ENCODE data around the gene ZMAT5. TPM values are rescaled to one million over a fixed set of nuclear protein-coding genes. Genes with fewer than 3 reads are reported as not detected.
A peak's percentile ranks its signal among the peaks of the same experiment; 100 is the strongest.

Gene ZMAT5
- polyA plus RNA-seq, 3 donors, result 27.1 to 79.4 (median 59.3) TPM

GRCh38 chr22:29713156-29713727 lies 53.6 kb downstream of the ZMAT5 start:
- H3K4me1 ChIP-seq (ENCODE audit: control insufficient read depth in 1 of 2, insufficient read depth in 2 of 2, low read length in 2 of 2), result no peaks in the 10 kb centered on the region
- TF ChIP-seq CTCF (IDR thresholded peaks at IDR 0.05), result no peak
- no peak overlapping the region for H3K9ac ChIP-seq (ENCODE audit: insufficient read depth, low read length, poor library complexity, severe bottlenecking)
- Mint-ChIP-seq H3K27me3 (ENCODE audit: low read depth in 3 of 3) (peaks cover 17 to 47% (median 37%) of the 10 kb centered on the region in 3 donors), H3K27ac (no peak overlapping the region), H3K36me3 (no peaks in the 10 kb centered on the region), H3K9me3 (peaks cover 0 to 2% (median 0%) of the 10 kb centered on the region in 7 donors), H3K4me3 (no peak overlapping the region), H3K4me1 (no peaks in the 10 kb centered on the region)
- no peak overlapping the region for H3K4me3 ChIP-seq (replicated peaks in 1 of 3; ENCODE audit: low read depth in 2 of 3, low read length in 3 of 3)
- H4K20me1 ChIP-seq (ENCODE audit: insufficient read depth, low read length), result no peaks in the 10 kb centered on the region
- no peak overlapping the region for H2AFZ ChIP-seq (ENCODE audit: insufficient read depth, low read depth, low read length, poor library complexity, severe bottlenecking)
- H3K27me3 ChIP-seq (ENCODE audit: control insufficient read depth in 2 of 2, insufficient read depth in 2 of 2, low read length in 2 of 2), result peaks cover 0 to 5% of the 10 kb centered on the region in 2 donors
- intact Hi-C loops (cut with micrococcal nuclease), result no loop called here
- no peak overlapping the region for H3K4me2 ChIP-seq (replicated peaks; ENCODE audit: extremely low read depth, low read length, poor library complexity, severe bottlenecking)
- H3K79me2 ChIP-seq (ENCODE audit: insufficient read depth, low read length), result no peaks in the 10 kb centered on the region
- 67% methylated on average over 7 of the region's 8 CpGs for WGBS (ENCODE audit: insufficient coverage)
- no peaks in the 10 kb centered on the region for H3K36me3 ChIP-seq (replicated peaks in 1 of 2; ENCODE audit: control insufficient read depth in 1 of 2, insufficient read depth in 2 of 2, low read length in 2 of 2)
- no peak for DNase-seq
- no peak overlapping the region for H3K27ac ChIP-seq (ENCODE audit: low read depth in 1 of 2, low read length in 2 of 2)
- no peaks in the 10 kb centered on the region for H3K9me3 ChIP-seq (replicated peaks in 1 of 2; ENCODE audit: control insufficient read depth in 1 of 2, insufficient read depth in 1 of 2, low read length in 2 of 2)

GRCh38 chr22:29712119-29712518 lies 54.7 kb downstream of the ZMAT5 start:
- no peak overlapping the region for H3K9ac ChIP-seq (ENCODE audit: insufficient read depth, low read length, poor library complexity, severe bottlenecking)
- H3K36me3 ChIP-seq (replicated peaks in 1 of 2; ENCODE audit: control insufficient read depth in 1 of 2, insufficient read depth in 2 of 2, low read length in 2 of 2), result no peaks in the 10 kb centered on the region
- H3K4me1 ChIP-seq (ENCODE audit: control insufficient read depth in 1 of 2, insufficient read depth in 2 of 2, low read length in 2 of 2), result no peaks in the 10 kb centered on the region
- H3K9me3 ChIP-seq (replicated peaks in 1 of 2; ENCODE audit: control insufficient read depth in 1 of 2, insufficient read depth in 1 of 2, low read length in 2 of 2), result no peaks in the 10 kb centered on the region
- no peaks in the 10 kb centered on the region for H4K20me1 ChIP-seq (ENCODE audit: insufficient read depth, low read length)
- no peaks in the 10 kb centered on the region for H3K36me3 Mint-ChIP-seq
- no peaks in the 10 kb centered on the region for H3K27me3 ChIP-seq (ENCODE audit: control insufficient read depth in 2 of 2, insufficient read depth in 2 of 2, low read length in 2 of 2)
- DNase-seq, result no peak
- H3K4me3 Mint-ChIP-seq, result no peak overlapping the region
- no peak overlapping the region for H3K4me3 ChIP-seq (replicated peaks in 1 of 3; ENCODE audit: low read depth in 2 of 3, low read length in 3 of 3)
- WGBS (ENCODE audit: insufficient coverage), result 94% methylated on average over 2 of the region's 2 CpGs
- H3K27ac Mint-ChIP-seq, result peak overlapping the region in 2 of 7 donors; percentile 36 to 63
- no peaks in the 10 kb centered on the region for H3K79me2 ChIP-seq (ENCODE audit: insufficient read depth, low read length)
- H3K27me3 Mint-ChIP-seq (ENCODE audit: low read depth in 3 of 3), result peaks cover 11 to 40% (median 27%) of the 10 kb centered on the region in 3 donors
- no peak overlapping the region for H2AFZ ChIP-seq (ENCODE audit: insufficient read depth, low read depth, low read length, poor library complexity, severe bottlenecking)
- no peaks in the 10 kb centered on the region for H3K4me1 Mint-ChIP-seq
- intact Hi-C loops (cut with micrococcal nuclease), result no loop called here
- no peak overlapping the region for H3K27ac ChIP-seq (ENCODE audit: low read depth in 1 of 2, low read length in 2 of 2)
- peaks cover 0 to 2% (median 0%) of the 10 kb centered on the region in 7 donors for H3K9me3 Mint-ChIP-seq
- H3K4me2 ChIP-seq (replicated peaks; ENCODE audit: extremely low read depth, low read length, poor library complexity, severe bottlenecking), result no peak overlapping the region
- no peak for TF ChIP-seq CTCF (IDR thresholded peaks at IDR 0.05)

Measured in CD14-positive monocyte (primary cell).